Heart right ventricle (tissue), 16 donors: ENCODE results near the gene PHAX. TPM values are rescaled to one million over a fixed set of nuclear protein-coding genes. Genes with fewer than 3 reads are reported as not detected.

Experiments
- ATAC-seq, 8 donors: fragments of 200-7000 bp; cut with Tn5 transposase; one replicate each; pipeline ENCODE4 v1.9.1; 2020; ENCODE audit warnings: mild to moderate bottlenecking in 8 of 8, moderate library complexity in 8 of 8, moderate number of reproducible peaks in 1 of 8
- DNase-seq, 2 donors: peaks; one replicate each; pipeline ENCODE4 v3.0.0-alpha.2; 2020
- H3K27ac ChIP-seq, 10 donors: fragments of 200-600 bp; sonication (generic) in 2 of 10; one replicate each; pipeline versions ENCODE4 v1.5.0 to v1.8.0; 2020 to 2022; ENCODE audit warnings: mild to moderate bottlenecking in 3 of 10
- H3K27me3 ChIP-seq, 7 donors: fragments of 200-600 bp; one replicate each; pipeline ENCODE4 v1.8.0; 2021 to 2022; ENCODE audit warnings: mild to moderate bottlenecking in 2 of 7
- H3K36me3 ChIP-seq, 9 donors: fragments of 200-600 bp; sonication (generic) in 1 of 9; one replicate each; pipeline versions ENCODE4 v1.5.0 to v1.8.0; 2020 to 2022; ENCODE audit warnings: mild to moderate bottlenecking in 2 of 9
- H3K4me1 ChIP-seq, 9 donors: fragments of 200-600 bp; sonication (generic) in 1 of 9; one replicate each; pipeline versions ENCODE4 v1.5.0 to v1.8.0; 2020 to 2022; ENCODE audit warnings: mild to moderate bottlenecking in 4 of 9
- H3K4me3 ChIP-seq, 10 donors: fragments of 200-600 bp; sonication (generic) in 2 of 10; one replicate each; pipeline versions ENCODE4 v1.5.0 to v1.8.0; 2020 to 2022; ENCODE audit warnings: mild to moderate bottlenecking in 7 of 10, moderate library complexity in 2 of 10
- H3K9me3 ChIP-seq, 11 donors: fragments of 200-600 bp in 10 of 11; sonication (generic) in 2 of 11; one replicate each; pipeline versions ENCODE4 v1.5.0 to v1.8.0; 2013 to 2022; ENCODE audit warnings: mild to moderate bottlenecking in 2 of 11, control low read depth in 1 of 11, moderate library complexity in 1 of 11
- WGBS, 2 donors: extraction: QIAGEN DNeasy Blood & Tissue Kit; methylation state at CpG; one replicate each; pipeline ENCODE4 v1.1.7; 2013; ENCODE audit warnings: inconsistent platforms in 1 of 2; 5-methylcytosine and 5-hydroxymethylcytosine counted together
- intact Hi-C, 10 donors: fragments of 100-400 bp; cut with DNase I; formaldehyde crosslinking; loops; one replicate each; pipeline versions ENCODE4 v1.11.1 to v1.14.2; 2022
- polyA plus RNA-seq, 2 donors: library from polyadenylated mRNA; stranded (reverse); fragments of 200-250 nt; gene quantifications; one replicate each; pipeline ENCODE4 v1.2.3, GENCODE V29; 2013
- total RNA-seq, 10 donors: library from RNA; stranded (reverse); fragmentation: NEBNext Ultra II Directional in 3 of 10; extraction: Animal tissue kit (Norgen Biotek cat#: 25700) in 3 of 10; gene quantifications; one replicate each; pipeline versions ENCODE4 v1.2.1 to v1.2.4, GENCODE V29; 2021 to 2023
- TF ChIP-seq, protein P1 (sequence below), 9 donors: fragments of 200-600 bp; sonication (generic) in 2 of 9; IDR thresholded peaks; one replicate each; pipeline versions ENCODE4 v1.5.0 to v1.8.0; 2021 to 2022; ENCODE audit warnings: antibody characterized with exemption in 9 of 9, mild to moderate bottlenecking in 5 of 9, moderate library complexity in 1 of 9
- donor health status: Arrhythmogenic right ventricular cardiomyopathy.
- donor health status: ischemic (EF 13 %, LVEDD 7.1; RV severe dilation, severe dysfunction).
- donor health status: healthy with polysubstance abuse.
- donor health status: DM: no; HTN: yes; CAD: no.
- donor health status: DM: no; HTN: no; CAD: no.
- donor health status: ischemic (EF 25% LVEDD 6.9; RV normal size, moderate dysfunction).
- donor health status: ischemic (EF 25% LVEDD 5.7; RV mildly dilated, moderate dysfunction).
- donor health status: healthy.
- donor health status: DM: yes; HTN: yes; CAD: no.
- donor health status: Ischemic cardiomyopathy.
- donor health status: ischemic (EF 35%, LVEDD 5.7; RV mildly dilated, moderate dysfunction).
- donor health status: nonischemic (EF 11% LVEDD 7.7; RV severe dilation, severe dysfunction).
- donor health status: DM: yes; HTN: yes; CAD: no.
- donor health status: PGD.
- donor health status: ischemic (EF 29% LVEDD 5.4; RV normal size, mild dysfunction).
- donor health status: nonischemic (EF 23%, LVEDD 6.1; RV moderate dilation, normal function).

Gene PHAX
- total and polyA plus RNA-seq, 12 donors, result 10.9 to 38.5 (median 27.8) TPM

- Histone ChIP-seq H3K27ac (no peak overlapping the region), H3K27me3 (no peaks in the 10 kb centered on the region), H3K9me3 (no peaks in the 10 kb centered on the region), H3K36me3 (peaks cover 0 to 88% (median 6%) of the 10 kb centered on the region in 9 donors), H3K4me1 (no peaks in the 10 kb centered on the region), H3K4me3 (no peak overlapping the region)
- intact Hi-C loops, result no loop called here
- TF ChIP-seq, protein P1, sequence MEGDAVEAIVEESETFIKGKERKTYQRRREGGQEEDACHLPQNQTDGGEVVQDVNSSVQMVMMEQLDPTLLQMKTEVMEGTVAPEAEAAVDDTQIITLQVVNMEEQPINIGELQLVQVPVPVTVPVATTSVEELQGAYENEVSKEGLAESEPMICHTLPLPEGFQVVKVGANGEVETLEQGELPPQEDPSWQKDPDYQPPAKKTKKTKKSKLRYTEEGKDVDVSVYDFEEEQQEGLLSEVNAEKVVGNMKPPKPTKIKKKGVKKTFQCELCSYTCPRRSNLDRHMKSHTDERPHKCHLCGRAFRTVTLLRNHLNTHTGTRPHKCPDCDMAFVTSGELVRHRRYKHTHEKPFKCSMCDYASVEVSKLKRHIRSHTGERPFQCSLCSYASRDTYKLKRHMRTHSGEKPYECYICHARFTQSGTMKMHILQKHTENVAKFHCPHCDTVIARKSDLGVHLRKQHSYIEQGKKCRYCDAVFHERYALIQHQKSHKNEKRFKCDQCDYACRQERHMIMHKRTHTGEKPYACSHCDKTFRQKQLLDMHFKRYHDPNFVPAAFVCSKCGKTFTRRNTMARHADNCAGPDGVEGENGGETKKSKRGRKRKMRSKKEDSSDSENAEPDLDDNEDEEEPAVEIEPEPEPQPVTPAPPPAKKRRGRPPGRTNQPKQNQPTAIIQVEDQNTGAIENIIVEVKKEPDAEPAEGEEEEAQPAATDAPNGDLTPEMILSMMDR (IDR thresholded peaks at IDR 0.05), result no peak
- DNase-seq, result no peak
- no peak for ATAC-seq
- 82 to 93% methylated on average over 2 of the region's 2 CpGs for WGBS, 2 donors
Observed at GRCh38 chr5:126562823-126563222, 37.9 kb upstream of the PHAX start.

DNA sequence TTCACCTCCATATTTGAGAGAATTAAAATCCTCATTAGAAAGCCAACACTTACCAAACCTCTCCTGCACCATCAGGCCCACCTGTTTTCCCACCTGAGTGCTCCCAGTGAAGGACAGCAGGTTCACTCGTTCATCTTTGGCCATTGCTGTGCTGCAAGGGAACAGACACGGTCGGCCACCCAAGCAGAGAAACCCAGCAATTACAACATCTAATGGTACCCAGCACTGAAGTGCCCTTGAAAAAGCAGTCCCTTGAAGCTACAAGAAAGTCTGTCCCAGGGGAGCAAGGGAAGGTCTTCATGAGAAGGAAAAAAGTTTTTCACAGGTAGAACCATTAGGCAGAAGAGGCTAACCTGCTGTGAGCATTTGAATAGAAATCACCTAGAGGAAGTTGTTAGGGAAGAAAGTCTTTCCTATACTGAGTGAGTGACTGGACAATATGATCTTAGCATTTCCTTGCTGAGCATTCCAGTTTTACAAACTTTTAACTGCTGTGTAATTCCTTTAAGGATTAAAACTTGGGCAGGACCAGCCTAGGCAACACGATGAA lies 32.5 kb upstream of the PHAX start:
- H3K9me3 ChIP-seq, result no peaks in the 10 kb centered on the region
- DNase-seq (no peak), ATAC-seq (no peak)
- TF ChIP-seq, protein P1 (IDR thresholded peaks at IDR 0.05), result no peak
- H3K4me1 ChIP-seq, result no peaks in the 10 kb centered on the region
- intact Hi-C loops, result no loop called here
- 95 to 96% methylated on average over 4 of the region's 4 CpGs for WGBS, 2 donors
- peaks cover 0 to 98% (median 10%) of the 10 kb centered on the region in 9 donors for H3K36me3 ChIP-seq
- H3K27me3 ChIP-seq, result no peaks in the 10 kb centered on the region
- H3K4me3 ChIP-seq, result no peak overlapping the region
- H3K27ac ChIP-seq, result no peak overlapping the region

- no peaks in the 10 kb centered on the region for H3K4me1 ChIP-seq
- no peaks in the 10 kb centered on the region for H3K9me3 ChIP-seq
- TF ChIP-seq, protein P1 (IDR thresholded peaks at IDR 0.05), result no peak
- H3K27me3 ChIP-seq, result no peaks in the 10 kb centered on the region
- H3K4me3 ChIP-seq, result no peak overlapping the region
- no peak for ATAC-seq
- no peak overlapping the region for H3K27ac ChIP-seq
- peaks cover 0 to 99% (median 20%) of the 10 kb centered on the region in 9 donors for H3K36me3 ChIP-seq
- 91 to 94% methylated on average over 10 of the region's 10 CpGs for WGBS, 2 donors
- DNase-seq, result no peak
- intact Hi-C loops, result no loop called here
Observed at GRCh38 chr5:126575644-126576043, 25.1 kb upstream of the PHAX start.

- 88 to 92% methylated on average over 5 of the region's 5 CpGs for WGBS, 2 donors
- peaks cover 0 to 99% (median 30%) of the 10 kb centered on the region in 9 donors for H3K36me3 ChIP-seq
- intact Hi-C loops, result no loop called here
Observed at GRCh38 chr5:126576974-126577373, 23.8 kb upstream of the PHAX start.

More at GRCh38 chr5:126576974-126577373, 23.8 kb upstream of the PHAX start:
- TF ChIP-seq, protein P1 (IDR thresholded peaks at IDR 0.05), result no peak
- H3K27ac ChIP-seq, result no peak overlapping the region
- ATAC-seq (no peak), DNase-seq (no peak)
- no peaks in the 10 kb centered on the region for H3K9me3 ChIP-seq
- H3K4me3 ChIP-seq, result no peak overlapping the region
- no peaks in the 10 kb centered on the region for H3K4me1 ChIP-seq
- no peaks in the 10 kb centered on the region for H3K27me3 ChIP-seq
